Thymus (tissue), 11 donors: Measurements from ENCODE around the gene SORL1. TPM values are rescaled to one million over a fixed set of nuclear protein-coding genes. Genes with fewer than 3 reads are reported as not detected.

Source experiments
- DNase-seq, 9 donors: peaks; one replicate each; pipeline ENCODE4 v3.0.0-alpha.2; 2013; ENCODE audit warnings: low spot score in 9 of 9, low read depth in 6 of 9, missing footprints in 1 of 9
- H3K27ac ChIP-seq, 2 donors: one replicate each; pipeline ENCODE4 v1.5.1; 2013; ENCODE audit warnings: control low read depth in 1 of 2, low read depth in 1 of 2, low read length in 1 of 2, mild to moderate bottlenecking in 1 of 2, moderate library complexity in 1 of 2
- H3K27me3 ChIP-seq, 2 donors: one replicate each; pipeline ENCODE4 v1.5.1; 2013; ENCODE audit warnings: low read length in 1 of 2; ENCODE audit not compliant: control insufficient read depth in 2 of 2, insufficient read depth in 1 of 2
- H3K36me3 ChIP-seq, 2 donors: one replicate each; pipeline ENCODE4 v1.5.1; 2013; ENCODE audit warnings: low read length in 1 of 2, mild to moderate bottlenecking in 1 of 2, moderate library complexity in 1 of 2; ENCODE audit not compliant: control insufficient read depth in 2 of 2, insufficient read depth in 2 of 2
- H3K4me1 ChIP-seq, 2 donors: one replicate each; pipeline ENCODE4 v1.5.1; 2013; ENCODE audit warnings: low read length in 2 of 2; ENCODE audit not compliant: control insufficient read depth in 2 of 2, insufficient read depth in 2 of 2
- H3K4me3 ChIP-seq, 2 donors: one replicate each; pipeline ENCODE4 v1.5.1; 2013; ENCODE audit warnings: low read length in 2 of 2, control low read depth in 1 of 2, mild to moderate bottlenecking in 1 of 2
- H3K9me3 ChIP-seq, 2 donors: one replicate each; pipeline ENCODE4 v1.5.1; 2013; ENCODE audit warnings: low read length in 1 of 2, mild to moderate bottlenecking in 1 of 2; ENCODE audit not compliant: control insufficient read depth in 2 of 2, insufficient read depth in 1 of 2
- WGBS: extraction: QIAGEN DNeasy Blood & Tissue Kit; methylation state at CpG from one replicate; pipeline ENCODE4 v1.1.7; 2013; 5-methylcytosine and 5-hydroxymethylcytosine counted together
- polyA plus RNA-seq: library from polyadenylated mRNA; stranded (reverse); fragments of 200-250 nt; gene quantifications from one replicate; pipeline ENCODE4 v1.2.3, GENCODE V29; 2013
- total RNA-seq: library from RNA; stranded (reverse); fragments of 120-200 nt; gene quantifications from one replicate; pipeline ENCODE4 v1.2.4, GENCODE V29; 2013
- donor health status: healthy.

SORL1 gene
- total and polyA plus RNA-seq, 2 donors = 7.4 to 23.8 TPM

DNA sequence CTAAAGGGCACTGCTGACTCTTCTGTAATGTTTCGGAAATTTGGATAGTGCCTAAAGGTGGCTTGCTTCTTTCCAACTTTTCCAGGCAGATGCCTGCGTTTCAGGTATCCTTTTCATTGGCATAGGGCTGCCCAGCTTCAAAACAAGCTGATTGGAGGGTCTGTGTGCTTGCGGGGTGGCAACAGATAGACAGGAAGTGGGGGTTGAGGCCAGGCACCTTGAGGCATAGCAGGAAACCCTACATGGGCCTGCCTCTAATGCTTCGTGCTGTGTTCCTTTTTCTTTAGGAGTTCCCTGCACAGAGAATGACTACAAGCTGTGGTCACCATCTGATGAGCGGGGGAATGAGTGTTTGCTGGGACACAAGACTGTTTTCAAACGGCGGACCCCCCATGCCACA is 92.8 kb downstream of the SORL1 start:
- H3K36me3 ChIP-seq = peaks cover 13 to 35% of the 10 kb centered on the region in 2 donors
- no peak overlapping the region for H3K4me3 ChIP-seq
- WGBS = 37% methylated on average over 7 of the region's 7 CpGs
- H3K27me3 ChIP-seq = no peaks in the 10 kb centered on the region
- no peaks in the 10 kb centered on the region for H3K9me3 ChIP-seq
- peak overlapping the region in 1 of 2 donors; percentile 48 for H3K27ac ChIP-seq
- peaks cover 11 to 24% of the 10 kb centered on the region in 2 donors for H3K4me1 ChIP-seq
- DNase-seq = peak in 2 of 9 donors; percentile 32 to 62

DNA sequence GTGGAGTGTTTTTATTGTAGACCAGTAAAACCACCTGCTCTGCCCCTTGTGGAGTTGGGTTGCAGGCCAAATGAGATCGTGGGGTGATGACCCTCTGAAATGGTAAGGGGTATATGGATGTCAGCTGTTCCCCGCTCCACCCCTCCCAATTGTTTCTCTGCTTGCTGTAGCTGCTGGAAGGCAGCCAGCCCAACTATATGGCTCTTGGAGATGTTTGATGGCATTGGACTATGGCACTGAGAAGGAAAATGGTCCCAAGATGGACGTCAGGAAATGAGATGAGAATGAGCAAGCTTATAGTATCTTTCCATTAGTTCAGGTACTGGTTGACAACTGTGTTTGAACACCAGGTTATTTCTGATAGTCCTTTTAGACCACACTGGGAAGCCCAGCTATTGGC is 95.5 kb downstream of the SORL1 start:
- Histone ChIP-seq H3K4me3 (no peak overlapping the region), H3K27ac (no peak overlapping the region), H3K27me3 (no peaks in the 10 kb centered on the region), H3K4me1 (peaks cover 11 to 26% of the 10 kb centered on the region in 2 donors), H3K9me3 (no peaks in the 10 kb centered on the region), H3K36me3 (peaks cover 13 to 34% of the 10 kb centered on the region in 2 donors)
- DNase-seq = no peak
- 99% methylated on average over 3 of the region's 3 CpGs for WGBS

DNA sequence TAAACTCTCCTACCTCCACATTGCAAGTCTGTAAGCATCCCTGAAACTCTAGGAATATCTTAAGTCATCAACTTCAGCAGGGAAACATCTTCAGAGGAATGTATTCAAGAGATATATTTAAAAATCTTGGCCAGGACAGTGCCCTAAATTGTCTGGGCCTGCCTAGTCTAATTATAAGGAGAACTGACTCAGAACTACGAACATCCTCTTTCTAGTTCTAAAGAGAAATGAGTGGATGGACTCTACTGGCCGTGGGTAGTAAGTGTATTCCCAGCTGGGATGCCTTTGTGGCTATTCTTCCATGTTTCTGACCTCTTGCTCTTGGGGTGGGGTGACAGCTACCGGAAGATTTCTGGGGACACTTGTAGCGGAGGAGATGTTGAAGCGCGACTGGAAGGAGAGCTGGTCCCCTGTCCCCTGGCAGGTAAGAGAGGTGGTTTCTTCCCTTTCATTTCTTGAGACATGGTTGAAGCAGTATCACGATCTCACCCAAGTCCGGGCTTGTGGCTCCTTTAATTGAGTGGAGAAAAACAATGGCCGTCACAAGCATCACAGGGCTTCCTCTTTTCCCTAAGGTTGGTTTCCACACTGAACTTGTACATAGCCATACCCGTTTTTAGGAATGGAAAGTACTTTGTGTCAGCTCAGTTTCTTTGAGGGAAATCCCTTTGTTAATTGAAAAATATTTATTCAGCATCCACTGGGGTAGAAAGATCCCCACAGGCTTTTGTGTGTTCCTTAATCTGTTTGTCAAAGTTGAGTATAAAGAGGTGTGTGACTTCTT is 98.3 kb downstream of the SORL1 start:
- Histone ChIP-seq H3K9me3 (no peaks in the 10 kb centered on the region), H3K4me1 (peaks cover 2 to 17% of the 10 kb centered on the region in 2 donors), H3K4me3 (no peak overlapping the region), H3K27ac (no peak overlapping the region), H3K36me3 (peaks cover 3 to 51% of the 10 kb centered on the region in 2 donors), H3K27me3 (no peaks in the 10 kb centered on the region)
- DNase-seq = no peak
- 93% methylated on average over 10 of the region's 10 CpGs for WGBS

DNA sequence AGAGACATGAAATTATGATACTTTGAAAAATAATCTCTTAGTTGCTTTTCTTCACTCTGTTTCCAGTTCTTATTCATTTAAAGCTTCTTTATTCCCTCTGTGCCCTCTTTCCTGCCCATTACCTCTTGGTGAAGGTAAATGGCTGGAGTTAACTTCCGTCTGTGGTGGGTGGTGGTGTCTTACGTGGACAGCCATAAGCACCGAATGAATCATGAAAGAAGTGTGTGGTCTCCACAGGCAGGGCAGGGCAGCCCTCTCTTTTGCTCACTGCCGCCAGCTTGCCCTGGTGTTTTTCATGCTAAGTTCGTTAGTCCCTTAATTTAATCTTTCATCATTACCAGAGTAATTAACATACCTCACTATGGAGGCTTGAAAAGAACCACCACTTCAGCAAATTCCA is 99.3 kb downstream of the SORL1 start:
- H3K4me1 ChIP-seq = peaks cover 2 to 9% of the 10 kb centered on the region in 2 donors
- H3K27me3 ChIP-seq = no peaks in the 10 kb centered on the region
- peaks cover 0 to under 1% of the 10 kb centered on the region in 2 donors for H3K9me3 ChIP-seq
- no peak overlapping the region for H3K27ac ChIP-seq
- no peak for DNase-seq
- H3K4me3 ChIP-seq = no peak overlapping the region
- 98% methylated on average over 5 of the region's 5 CpGs for WGBS
- H3K36me3 ChIP-seq = peaks cover 6 to 50% of the 10 kb centered on the region in 2 donors

DNA sequence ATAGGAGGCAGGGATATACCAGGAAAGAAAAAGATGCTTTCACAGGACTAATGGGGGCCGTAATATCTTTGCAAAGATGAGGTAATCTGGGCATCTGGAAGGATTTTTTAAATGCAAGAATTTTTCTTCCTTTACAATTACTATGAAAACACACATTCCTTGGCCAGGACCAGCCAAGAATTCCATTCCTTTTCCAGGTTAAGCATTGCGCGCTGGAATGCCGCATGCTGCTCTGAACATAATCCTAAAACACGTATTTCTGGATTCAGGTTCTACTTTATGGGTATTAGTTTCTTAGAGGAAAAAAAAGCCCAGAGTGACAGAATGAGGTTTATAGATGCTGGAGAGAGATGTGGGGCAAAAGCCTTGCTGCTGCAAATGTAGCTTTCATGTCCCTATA is 100.0 kb downstream of the SORL1 start:
- H3K4me3 ChIP-seq = no peak overlapping the region
- WGBS = 93% methylated on average over 5 of the region's 5 CpGs
- peaks cover 0 to 1% of the 10 kb centered on the region in 2 donors for H3K9me3 ChIP-seq
- no peak for DNase-seq
- no peak overlapping the region for H3K27ac ChIP-seq
- peaks cover 10 to 51% of the 10 kb centered on the region in 2 donors for H3K36me3 ChIP-seq
- peaks cover 2 to 3% of the 10 kb centered on the region in 2 donors for H3K4me1 ChIP-seq
- no peaks in the 10 kb centered on the region for H3K27me3 ChIP-seq

DNA sequence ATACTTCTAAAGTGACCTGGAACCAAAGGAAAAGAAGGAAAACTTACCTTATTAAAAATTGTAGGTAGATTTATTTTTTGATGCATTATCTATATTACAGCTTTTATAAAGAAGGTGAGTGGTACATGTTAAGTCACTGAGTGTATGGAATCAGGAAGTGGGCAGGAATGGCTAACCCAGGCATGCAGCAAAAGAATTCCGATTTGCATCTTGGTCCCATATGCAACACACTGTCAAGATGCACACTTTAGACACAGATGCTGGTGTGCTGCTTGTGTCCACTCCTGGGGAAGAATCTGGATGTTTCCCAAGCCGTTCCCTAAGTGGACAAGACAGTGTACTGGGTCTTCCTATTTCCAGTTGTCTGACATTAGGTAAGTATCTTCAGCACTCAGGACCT is 100.5 kb downstream of the SORL1 start:
- WGBS = 71% methylated on average over 2 of the region's 2 CpGs
- H3K9me3 ChIP-seq = peaks cover 0 to 1% of the 10 kb centered on the region in 2 donors
- H3K36me3 ChIP-seq = peaks cover 8 to 49% of the 10 kb centered on the region in 2 donors
- no peak overlapping the region for H3K4me3 ChIP-seq
- peaks cover 2 to 3% of the 10 kb centered on the region in 2 donors for H3K4me1 ChIP-seq
- H3K27me3 ChIP-seq = no peaks in the 10 kb centered on the region
- DNase-seq = no peak
- no peak overlapping the region for H3K27ac ChIP-seq

DNA sequence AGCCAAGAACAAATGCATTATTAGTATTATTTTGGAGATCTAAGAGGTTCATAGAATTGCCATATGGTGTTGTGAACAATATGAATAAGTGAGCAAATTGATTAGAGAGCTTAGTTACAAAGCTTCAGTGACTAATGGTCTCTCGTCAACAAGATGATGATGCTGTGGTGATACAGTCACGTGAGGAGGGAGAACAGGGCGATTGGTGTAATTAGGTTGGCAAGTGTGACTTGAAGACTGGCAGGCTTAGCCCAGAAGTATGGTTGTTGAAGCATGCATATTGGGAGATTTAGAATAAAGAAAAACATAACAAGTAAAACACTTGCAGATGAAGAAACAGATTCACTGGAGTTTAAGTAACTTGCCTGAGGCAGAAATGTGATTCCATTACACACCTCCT is 101.3 kb downstream of the SORL1 start:
- Histone ChIP-seq H3K4me3 (no peak overlapping the region), H3K9me3 (peaks cover 0 to 1% of the 10 kb centered on the region in 2 donors), H3K27ac (no peak overlapping the region), H3K4me1 (peaks cover 2 to 3% of the 10 kb centered on the region in 2 donors), H3K27me3 (no peaks in the 10 kb centered on the region), H3K36me3 (peaks cover 8 to 47% of the 10 kb centered on the region in 2 donors)
- no peak for DNase-seq
- WGBS = 98% methylated on average over 3 of the region's 3 CpGs

DNA sequence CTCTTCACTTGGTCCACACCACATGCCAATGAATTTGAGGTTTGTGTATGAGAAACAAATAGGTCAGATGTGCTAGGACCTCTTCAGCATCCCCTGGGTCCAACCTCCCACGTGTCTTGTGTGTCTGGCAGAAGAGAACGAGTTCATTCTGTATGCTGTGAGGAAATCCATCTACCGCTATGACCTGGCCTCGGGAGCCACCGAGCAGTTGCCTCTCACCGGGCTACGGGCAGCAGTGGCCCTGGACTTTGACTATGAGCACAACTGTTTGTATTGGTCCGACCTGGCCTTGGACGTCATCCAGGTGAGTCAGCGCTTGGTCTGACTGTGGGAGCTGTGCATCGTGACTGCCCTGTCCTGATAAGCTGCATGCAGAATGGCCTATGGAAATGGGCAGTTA is 101.7 kb downstream of the SORL1 start:
- Histone ChIP-seq H3K4me1 (peaks cover 2 to 3% of the 10 kb centered on the region in 2 donors), H3K36me3 (peaks cover 13 to 51% of the 10 kb centered on the region in 2 donors), H3K27me3 (no peaks in the 10 kb centered on the region), H3K27ac (no peak overlapping the region), H3K4me3 (no peak overlapping the region), H3K9me3 (peaks cover 0 to 1% of the 10 kb centered on the region in 2 donors)
- WGBS = 97% methylated on average over 11 of the region's 11 CpGs
- no peak for DNase-seq

DNA sequence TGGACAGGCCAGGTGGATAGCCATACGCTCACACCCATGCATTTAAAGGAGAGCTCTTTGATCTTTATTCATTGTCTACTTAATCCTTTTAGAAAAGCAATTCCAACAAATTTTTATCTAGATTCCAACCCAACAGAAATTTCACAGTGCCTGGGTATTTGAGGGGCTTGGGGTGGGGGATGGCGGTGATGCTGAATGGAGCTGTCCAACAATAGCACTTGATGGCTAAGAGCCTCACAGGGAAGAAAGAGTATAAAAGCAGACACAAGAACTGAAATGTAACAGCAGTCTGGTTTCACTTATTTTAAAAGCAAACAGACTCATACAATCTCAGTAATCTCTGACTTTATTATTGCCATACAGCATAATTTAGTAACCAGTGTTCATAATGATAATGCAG is 102.4 kb downstream of the SORL1 start:
- H3K36me3 ChIP-seq = peaks cover 20 to 59% of the 10 kb centered on the region in 2 donors
- 97% methylated on average over 2 of the region's 2 CpGs for WGBS

More for the DNA sequence above, 102.4 kb downstream of the SORL1 start:
- Histone ChIP-seq H3K4me1 (peaks cover 2 to 3% of the 10 kb centered on the region in 2 donors), H3K27me3 (no peaks in the 10 kb centered on the region), H3K4me3 (no peak overlapping the region), H3K27ac (no peak overlapping the region), H3K9me3 (peaks cover 0 to 1% of the 10 kb centered on the region in 2 donors)
- no peak for DNase-seq
